ENCODE measurements around the gene NARS2.

The NARS2 gene

DNA sequence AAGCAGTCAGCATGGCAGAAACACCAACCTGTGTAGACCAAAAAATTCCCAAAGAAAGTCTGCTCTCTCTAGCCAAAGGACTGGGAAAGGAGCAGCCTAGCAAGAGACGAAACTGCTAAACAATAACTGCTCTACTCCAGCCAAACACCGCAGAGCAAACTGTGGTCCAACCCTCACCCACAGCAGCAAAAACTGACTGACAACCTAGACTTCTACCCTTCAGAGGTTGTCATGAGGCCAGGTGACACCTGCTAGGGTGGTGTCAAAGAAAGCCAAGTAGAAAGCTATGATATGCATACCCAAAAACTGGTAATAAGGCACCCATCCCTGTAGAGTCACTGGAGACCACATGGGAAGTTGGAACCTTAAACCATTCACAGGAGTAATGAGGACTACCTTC is 168.9 kb downstream of the NARS2 start:
- DNase-seq = no peak

DNA sequence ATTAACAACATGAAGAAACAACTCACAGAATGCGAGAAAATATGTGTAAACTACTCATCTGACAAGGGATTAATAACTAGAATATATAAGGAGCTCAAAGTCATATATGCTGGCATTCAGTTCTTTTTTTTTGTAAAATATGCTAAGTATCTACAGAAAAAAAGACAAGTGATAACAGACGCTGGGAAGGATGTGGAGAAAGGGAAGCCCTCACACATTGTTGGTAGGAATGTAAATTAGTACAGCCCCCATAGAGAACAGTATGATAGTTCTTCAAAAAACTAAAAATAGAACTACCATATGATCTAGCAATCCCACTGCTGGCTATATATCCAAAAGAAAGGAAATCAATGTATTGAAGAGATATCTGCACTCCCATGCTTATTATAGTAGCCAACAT is 170.9 kb downstream of the NARS2 start:
- DNase-seq = no peak

DNA sequence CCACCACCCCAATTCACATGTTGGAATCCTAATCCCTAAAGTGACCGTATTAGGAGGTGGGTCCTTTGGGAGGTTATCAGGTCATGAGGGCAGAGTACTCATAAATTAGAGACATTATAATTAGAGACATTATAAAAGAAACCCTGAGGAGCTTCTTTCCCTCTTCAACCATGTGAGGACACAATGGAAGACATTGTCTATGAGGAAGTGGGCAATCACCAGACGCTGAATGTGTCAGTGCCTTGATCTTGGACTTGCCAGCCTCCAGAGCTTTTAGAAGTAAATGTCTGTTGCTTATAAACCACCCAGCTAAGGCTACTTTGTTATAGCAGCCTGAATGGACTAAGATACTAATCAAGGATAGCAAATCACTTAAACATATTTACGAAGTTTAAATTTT is 171.8 kb downstream of the NARS2 start:
- no peak for DNase-seq

DNA sequence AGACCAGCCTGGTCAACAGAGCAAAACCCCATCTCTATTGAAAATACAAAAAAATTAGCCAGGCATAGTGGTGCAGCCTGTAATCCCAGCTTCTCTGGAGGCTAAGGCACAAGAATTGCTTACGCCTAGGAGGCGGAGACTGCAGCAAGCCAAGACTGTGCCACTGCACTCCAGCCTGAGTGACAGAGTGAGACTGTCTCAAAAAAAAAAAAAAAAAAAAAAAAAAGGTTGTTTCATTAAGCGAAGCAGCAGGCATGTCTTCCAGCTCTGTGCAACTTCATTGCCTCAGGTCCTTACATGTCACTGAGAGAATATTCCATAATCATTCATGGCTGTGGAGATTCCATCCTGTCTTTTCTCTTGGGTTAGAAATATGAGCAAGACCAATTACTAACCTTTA is 174.0 kb downstream of the NARS2 start:
- DNase-seq = no peak

DNA sequence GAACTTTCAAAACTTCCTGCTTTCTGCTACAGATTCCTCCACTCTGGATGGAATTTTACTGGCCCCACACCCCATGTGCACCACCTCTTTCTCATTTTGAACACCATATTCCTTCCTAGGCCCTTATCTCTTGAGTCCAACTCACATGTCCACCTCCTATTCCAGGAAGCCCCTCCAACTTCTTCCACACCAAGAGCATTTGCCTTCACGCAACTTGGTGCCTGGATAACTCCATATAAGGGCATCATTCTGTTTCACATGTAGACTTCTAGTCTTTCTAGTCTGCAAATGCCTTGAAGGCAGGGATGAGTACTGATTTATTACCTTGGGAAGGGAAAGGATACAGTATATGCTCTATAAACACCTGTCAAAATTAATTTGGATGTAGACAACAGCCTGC is 174.5 kb downstream of the NARS2 start:
- no peak for DNase-seq

DNA sequence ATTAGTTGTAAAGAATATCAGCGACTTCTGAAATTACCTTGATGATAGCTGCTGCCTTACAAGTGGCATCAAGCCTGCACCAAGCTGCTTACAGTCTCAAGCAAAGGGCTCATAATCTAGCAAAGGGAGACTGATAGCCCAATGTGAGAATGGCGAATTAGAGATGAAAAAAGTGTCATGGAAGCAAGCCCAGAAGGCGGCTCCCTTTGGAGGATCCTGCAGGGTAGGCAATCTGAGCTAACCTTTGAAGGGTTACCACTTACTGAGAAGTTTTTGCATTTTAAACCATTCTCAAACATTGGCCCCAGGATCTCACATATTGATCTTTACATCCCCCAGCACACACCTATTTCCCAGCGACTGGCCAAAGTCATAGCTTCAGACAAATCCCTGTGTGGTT is 175.5 kb downstream of the NARS2 start:
- DNase-seq = no peak

DNA sequence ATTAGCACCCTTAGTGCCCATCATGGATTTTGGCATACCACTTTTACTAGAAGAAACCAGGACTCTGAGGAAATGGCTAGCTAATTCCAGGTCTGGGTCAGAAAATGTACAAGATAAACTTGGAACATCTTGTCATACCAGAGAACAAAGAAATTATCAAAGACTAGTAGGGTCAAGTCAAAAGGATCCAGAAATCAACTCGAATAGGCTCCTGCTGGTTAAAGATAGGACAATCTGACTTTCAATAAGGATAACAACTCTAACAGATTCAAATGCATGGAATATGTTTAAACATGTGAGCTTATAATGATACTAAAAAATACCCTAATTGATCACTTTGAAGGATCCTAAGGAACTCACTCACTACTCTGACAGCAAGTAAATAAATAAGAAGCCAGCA is 175.9 kb downstream of the NARS2 start:
- DNase-seq = no peak

DNA sequence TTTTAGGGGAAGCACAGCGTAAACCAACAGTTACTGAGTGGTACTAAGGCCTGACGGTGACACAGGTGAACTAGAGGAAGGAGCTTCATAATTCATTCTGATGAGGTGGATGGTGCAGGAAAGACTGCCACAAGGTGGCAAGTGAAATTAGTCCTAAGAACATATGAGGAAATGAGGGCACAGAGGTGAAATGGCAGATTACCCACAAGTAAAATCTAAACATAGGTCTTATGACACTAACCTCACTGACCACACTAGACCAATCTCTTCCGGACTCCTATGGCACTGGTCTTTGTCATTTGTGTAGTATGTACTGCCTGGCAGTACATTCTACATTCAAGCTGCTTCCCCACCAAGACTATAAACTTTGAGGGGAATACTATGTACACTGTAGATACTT is 177.3 kb downstream of the NARS2 start:
- no peak for DNase-seq

DNA sequence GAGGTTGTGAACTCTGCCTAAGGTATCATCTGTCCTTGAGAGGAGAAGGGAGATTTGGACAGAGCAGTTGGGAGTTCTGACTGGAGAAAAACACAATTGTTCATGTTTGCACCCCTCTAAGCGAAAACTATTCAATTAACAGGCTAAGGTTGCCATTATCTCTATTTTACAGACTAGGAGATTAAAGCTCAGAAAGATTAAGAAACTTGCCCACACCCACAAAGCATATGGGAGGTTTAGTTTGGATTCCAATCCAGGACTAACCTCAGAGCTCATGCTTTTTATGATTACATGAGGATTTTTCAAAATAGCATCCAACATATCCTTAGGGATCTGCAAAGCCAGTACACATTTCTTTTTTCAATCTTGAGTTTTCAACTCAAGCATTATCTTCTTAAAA is 179.1 kb downstream of the NARS2 start:
- no peak for DNase-seq

DNA sequence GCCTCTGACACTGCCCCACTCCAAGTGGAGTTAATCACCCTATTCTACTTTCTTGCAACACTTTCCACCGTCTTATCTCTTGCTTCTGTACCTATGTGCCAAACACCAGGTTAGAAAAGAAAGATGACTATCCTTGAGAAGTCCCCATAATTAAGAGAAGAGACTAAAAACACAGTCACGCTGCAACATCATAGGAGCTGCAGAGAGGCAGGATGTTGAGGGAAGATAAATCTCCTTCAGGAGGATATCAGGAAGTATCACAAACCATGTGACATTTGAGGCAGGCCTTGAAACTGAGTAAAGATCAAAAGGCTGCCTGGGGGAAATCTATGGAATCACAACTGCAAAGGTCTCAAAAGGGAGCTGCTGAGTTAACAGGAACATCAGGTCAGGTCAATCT is 181.8 kb downstream of the NARS2 start:
- no peak for DNase-seq

DNA sequence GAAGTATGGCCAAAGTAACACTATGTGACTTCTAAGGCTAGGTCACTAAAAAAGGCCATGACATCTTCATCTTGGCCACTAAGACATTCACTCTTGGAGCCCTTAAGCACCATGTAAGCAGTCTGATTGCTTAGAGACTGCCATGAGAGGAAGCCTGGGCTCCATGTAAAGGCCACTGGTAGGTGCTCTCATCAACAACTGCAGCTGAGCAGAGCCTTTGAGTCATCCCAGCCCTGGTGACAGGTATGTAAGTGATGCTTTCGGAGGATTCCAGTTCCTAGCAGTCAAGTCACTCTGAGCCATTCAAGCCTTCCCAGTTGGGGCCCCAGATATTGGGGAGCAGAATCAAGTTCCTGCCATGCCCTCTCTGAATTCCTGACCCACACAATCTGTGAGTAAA is 183.2 kb downstream of the NARS2 start:
- DNase-seq = no peak

DNA sequence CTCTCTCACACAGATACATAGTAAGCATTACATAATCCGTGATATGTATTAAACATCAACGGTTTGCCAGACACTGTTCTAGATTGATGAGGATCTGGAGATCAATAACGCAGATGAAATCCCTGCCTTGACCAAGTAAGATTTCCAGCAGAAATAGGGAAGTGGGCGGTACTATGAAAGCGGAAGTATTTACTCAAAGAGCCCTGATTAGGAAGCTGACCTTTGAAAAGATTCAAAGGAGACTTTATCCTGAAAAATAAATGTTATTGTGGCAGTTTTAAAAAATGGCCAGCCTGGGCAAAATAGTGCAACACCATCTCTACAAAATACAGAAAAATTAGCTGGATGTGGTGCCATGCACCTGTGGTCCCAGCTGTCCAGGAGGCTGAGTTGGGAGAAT is 183.9 kb downstream of the NARS2 start:
- DNase-seq = no peak

DNA sequence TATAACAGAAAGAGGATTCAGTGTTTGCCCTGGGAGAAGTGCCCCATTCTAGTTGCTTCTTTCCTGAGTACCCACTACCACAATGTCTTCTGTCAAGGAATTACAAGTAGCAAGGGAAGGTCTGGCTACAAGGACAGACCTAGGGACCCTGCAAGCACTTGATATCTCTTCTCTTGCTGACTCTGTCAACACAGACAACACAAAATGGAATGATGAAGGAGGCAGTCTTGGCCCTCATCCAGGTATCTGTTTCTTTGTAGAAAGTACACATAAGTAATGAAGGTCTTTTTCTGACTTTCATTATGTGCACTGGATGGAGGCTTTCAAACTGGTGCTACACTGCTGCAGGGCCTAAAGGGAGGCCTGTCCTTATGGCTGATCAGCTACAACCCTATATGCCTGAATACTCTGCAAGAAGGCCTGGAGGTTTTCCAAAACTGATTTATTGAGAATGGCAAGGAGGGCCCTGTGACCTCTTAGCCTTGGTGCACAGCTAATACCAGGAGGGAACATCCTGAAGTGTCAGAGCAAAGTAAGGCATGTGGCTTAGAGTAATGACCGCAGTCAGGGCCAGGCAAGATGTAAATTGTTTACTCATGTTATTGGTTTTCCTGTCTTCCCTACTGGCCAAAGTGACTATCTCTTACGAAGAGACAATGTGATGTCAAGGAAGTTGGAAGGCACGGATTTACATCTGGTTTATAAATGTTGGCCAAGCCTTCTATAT is 188.3 kb downstream of the NARS2 start:
- DNase-seq = no peak

Data from cerebellar nuclear complex (tissue), 1 donor.